ENCODE measurements around the gene TMEM14A.

Gene TMEM14A

GRCh38 chr6:52734072-52734471, 63.2 kb downstream of the TMEM14A start:
- DNase-seq (ENCODE audit: low read depth in 1 of 2, low spot score in 1 of 2): no peak
- no peak for TF ChIP-seq REST (IDR thresholded peaks at IDR 0.05; ENCODE audit: insufficient replicate concordance, low read depth)
- TF ChIP-seq GABPA (IDR thresholded peaks at IDR 0.05; ENCODE audit: low read depth): no peak
- no peak for TF ChIP-seq POLR2AphosphoS5 (IDR thresholded peaks at IDR 0.05; ENCODE audit: low read depth)
- TF ChIP-seq SPI1 (IDR thresholded peaks at IDR 0.05; ENCODE audit: borderline replicate concordance, low read depth): no peak
- no peak for TF ChIP-seq CTCF (IDR thresholded peaks at IDR 0.05; ENCODE audit: insufficient read depth, low read length)
- H3K4me3 ChIP-seq (replicated peaks; ENCODE audit: insufficient read depth, low read length): no peak overlapping the region
- no peaks in the 10 kb centered on the region for H3K27me3 ChIP-seq (ENCODE audit: insufficient read depth, poor library complexity, severe bottlenecking)
- H3K27ac ChIP-seq (replicated peaks): no peak overlapping the region

GRCh38 chr6:52735071-52735470, 64.2 kb downstream of the TMEM14A start:
- DNase-seq (ENCODE audit: low read depth in 1 of 2, low spot score in 1 of 2): no peak
- Histone ChIP-seq H3K27me3 (ENCODE audit: insufficient read depth, poor library complexity, severe bottlenecking) (no peaks in the 10 kb centered on the region), H3K4me3 (replicated peaks; ENCODE audit: insufficient read depth, low read length) (no peak overlapping the region), H3K27ac (replicated peaks) (no peak overlapping the region)
- TF ChIP-seq CTCF (IDR thresholded peaks at IDR 0.05; ENCODE audit: insufficient read depth, low read length): no peak
- no peak for TF ChIP-seq REST (IDR thresholded peaks at IDR 0.05; ENCODE audit: insufficient replicate concordance, low read depth)
- TF ChIP-seq POLR2AphosphoS5 (IDR thresholded peaks at IDR 0.05; ENCODE audit: low read depth): no peak
- TF ChIP-seq GABPA (IDR thresholded peaks at IDR 0.05; ENCODE audit: low read depth): no peak

GRCh38 chr6:52736145-52736544, 65.2 kb downstream of the TMEM14A start:
- no peak for TF ChIP-seq POLR2AphosphoS5 (IDR thresholded peaks at IDR 0.05; ENCODE audit: low read depth)
- no peak for TF ChIP-seq CTCF (IDR thresholded peaks at IDR 0.05; ENCODE audit: insufficient read depth, low read length)
- TF ChIP-seq REST (IDR thresholded peaks at IDR 0.05; ENCODE audit: insufficient replicate concordance, low read depth): no peak
- Histone ChIP-seq H3K27ac (replicated peaks) (no peak overlapping the region), H3K27me3 (ENCODE audit: insufficient read depth, poor library complexity, severe bottlenecking) (no peaks in the 10 kb centered on the region), H3K4me3 (replicated peaks; ENCODE audit: insufficient read depth, low read length) (no peak overlapping the region)
- no peak for DNase-seq (ENCODE audit: low read depth in 1 of 2, low spot score in 1 of 2)

Measured in HL-60 (cell line).